K562 (cell line): ENCODE measurements around the gene EXT2. TPM values are rescaled to one million over a fixed set of nuclear protein-coding genes. Genes with fewer than 3 reads are reported as not detected.

Experiments
- ATAC-seq: fragments of 200-7000 bp; cut with Tn5 transposase; 3 replicates; pipeline ENCODE4 v1.9.1; 2020; ENCODE audit warnings: moderate library complexity
- BruUV-seq: library from RNA; stranded (reverse); fragments of 400-500 nt; replicated peaks from 2 replicates; lab custom pipeline; 2021; lab: Mats Ljungman, UMichigan
- CTCF ChIA-PET: fragments of 300-600 bp; formaldehyde crosslinking; extraction: SDS; loops from one replicate; lab custom pipeline; 2021; ENCODE audit warnings: low intra/inter-chr PET ratio; lab: Yijun Ruan, JAX
- POLR2A ChIA-PET: fragments of 300-600, 350-650 bp; sonication (Branson Sonifier 250); formaldehyde crosslinking; extraction: SDS; loops from one replicate; lab custom pipeline; 2021; ENCODE audit warnings: antibody characterized with exemption, inconsistent platforms; lab: Yijun Ruan, JAX
- DNase-seq, 4 experiments: peaks; one replicate each; pipeline versions ENCODE4 v3.0.0 to v3.0.0-alpha.2; 2011 to 2018; ENCODE audit warnings: low spot score in 3 of 4, mixed read lengths in 3 of 4; ENCODE audit errors: extremely low read depth in 1 of 4
- FAIRE-seq: peaks from 2 replicates; lab custom pipeline; 2011; peaks lifted over from hg19 to GRCh38; lab: Jason Lieb, UNC
- H2AFZ ChIP-seq: 2 replicates; pipeline ENCODE4 v1.6.0; 2011; ENCODE audit warnings: low read depth, low read length, control low read depth, inconsistent platforms
- H3K27ac ChIP-seq: fragments of 200-600 bp; 3 replicates; pipeline ENCODE4 v1.8.0; 2011; ENCODE audit warnings: low read depth, mild to moderate bottlenecking, control low read depth, inconsistent platforms, low read length, moderate library complexity, mixed read lengths; ENCODE audit errors: extremely low read depth
- H3K27me3 ChIP-seq, 2 experiments: fragments of 300-600 bp in 1 of 2; 2 replicates in 1 of 2; 3 replicates in 1 of 2; pipeline versions ENCODE4 v1.6.0 to v1.8.0; 2011; ENCODE audit warnings: inconsistent platforms in 2 of 2, low read length in 2 of 2, mild to moderate bottlenecking in 1 of 2, mixed read lengths in 1 of 2, moderate library complexity in 1 of 2; ENCODE audit not compliant: control insufficient read depth in 2 of 2, insufficient read depth in 2 of 2
- H3K36me3 ChIP-seq: fragments of 300-600 bp; 3 replicates; pipeline ENCODE4 v1.8.0; 2011; ENCODE audit warnings: mild to moderate bottlenecking, low read length, inconsistent platforms; ENCODE audit not compliant: control insufficient read depth, insufficient read depth
- H3K4me1 ChIP-seq, 2 experiments: fragments of 200-600 bp in 1 of 2; replicated peaks in 1 of 2; 2 replicates in 1 of 2; 3 replicates in 1 of 2; pipeline versions ENCODE4 v1.5.1 to v1.8.0; 2011; ENCODE audit warnings: inconsistent platforms in 2 of 2, low read length in 2 of 2, mild to moderate bottlenecking in 1 of 2, mixed read lengths in 1 of 2, moderate library complexity in 1 of 2; ENCODE audit not compliant: control insufficient read depth in 2 of 2, insufficient read depth in 2 of 2
- H3K4me2 ChIP-seq: 2 replicates; pipeline ENCODE4 v1.6.1; 2011; ENCODE audit warnings: low read length, control low read depth, inconsistent platforms, mixed read lengths; ENCODE audit not compliant: insufficient read depth
- H3K4me3 ChIP-seq: fragments of 200-600 bp; sonication (generic), shearing (Covaris generic); 2 replicates; pipeline ENCODE4 v1.5.1; 2016; ENCODE audit warnings: control low read depth, inconsistent platforms
- H3K79me2 ChIP-seq: fragments of 200-600 bp; 3 replicates; pipeline ENCODE4 v1.8.0; 2011; ENCODE audit warnings: low read length, inconsistent platforms; ENCODE audit not compliant: control insufficient read depth, insufficient read depth
- H3K9ac ChIP-seq, 2 experiments: 2 replicates each; pipeline versions ENCODE4 v1.6.0 to v1.6.1; 2011; ENCODE audit warnings: low read depth in 2 of 2, low read length in 2 of 2, control low read depth in 1 of 2, inconsistent platforms in 1 of 2, mild to moderate bottlenecking in 1 of 2, mixed read lengths in 1 of 2; ENCODE audit not compliant: insufficient read depth in 1 of 2
- H3K9me1 ChIP-seq: one replicate; pipeline ENCODE4 v1.6.0; 2011; ENCODE audit warnings: inconsistent platforms, mild to moderate bottlenecking, low read length, moderate library complexity; ENCODE audit not compliant: control insufficient read depth, insufficient read depth
- H3K9me3 ChIP-seq: replicated peaks from 2 replicates; pipeline ENCODE4 v1.5.1; 2011; ENCODE audit warnings: low read depth, low read length, inconsistent platforms; ENCODE audit not compliant: control insufficient read depth, insufficient read depth
- H4K20me1 ChIP-seq: replicated peaks from 2 replicates; pipeline ENCODE4 v1.6.1; 2011; ENCODE audit warnings: low read length, inconsistent platforms, mixed read lengths; ENCODE audit not compliant: control insufficient read depth, insufficient read depth
- BRCA1 ChIP-seq, 2 experiments: fragments of 450-650 bp in 1 of 2; sonication (generic) in 1 of 2; formaldehyde crosslinking in 1 of 2; IDR thresholded peaks; 2 replicates each; pipeline versions ENCODE4 v1.5.0 to v1.6.1; 2017 to 2020; ENCODE audit warnings: mild to moderate bottlenecking in 1 of 2, missing genetic modification reagents in 1 of 2
- BRD4 ChIP-seq: fragments of 200-600 bp; sonication (generic); IDR thresholded peaks from 2 replicates; pipeline ENCODE4 v1.6.1; 2017; ENCODE audit warnings: inconsistent platforms
- DPF2 ChIP-seq: fragments of 450-650 bp; IDR thresholded peaks from 2 replicates; pipeline ENCODE4 v1.6.1; 2016
- ETV1 ChIP-seq: fragments of 450-650 bp; conservative IDR thresholded peaks from 2 replicates; pipeline ENCODE4 v1.6.1; 2016; ENCODE audit warnings: missing genetic modification characterization, control low read depth, low read depth, missing compliant biosample characterization
- HDAC8 ChIP-seq: fragments of 450-650 bp; IDR thresholded peaks from 2 replicates; pipeline ENCODE4 v1.6.1; 2016; ENCODE audit warnings: mild to moderate bottlenecking, missing genetic modification characterization, moderate library complexity, missing compliant biosample characterization
- L3MBTL2 ChIP-seq: fragments of 450-650 bp; IDR thresholded peaks from 2 replicates; pipeline ENCODE4 v1.6.1; 2016; ENCODE audit warnings: mild to moderate bottlenecking, moderate library complexity
- MAZ ChIP-seq, 2 experiments: fragments of 450-650 bp in 1 of 2; sonication (generic) in 1 of 2; formaldehyde crosslinking; IDR thresholded peaks in 1 of 2; conservative IDR thresholded peaks in 1 of 2; 2 replicates each; pipeline versions ENCODE4 v1.4.0 to v1.5.0; 2020; ENCODE audit warnings: mild to moderate bottlenecking in 1 of 2, missing genetic modification reagents in 1 of 2
- MXI1 ChIP-seq: IDR thresholded peaks from 2 replicates; pipeline ENCODE4 v1.6.1; 2011; ENCODE audit warnings: low read depth, mild to moderate bottlenecking, improper control_type of control experiment, low read length
- RB1 ChIP-seq: fragments of 450-650 bp; IDR thresholded peaks from 2 replicates; pipeline ENCODE4 v1.6.1; 2017; ENCODE audit warnings: low read depth, mild to moderate bottlenecking
- RBM14 ChIP-seq: fragments of 200-400 bp; formaldehyde crosslinking; IDR thresholded peaks from 2 replicates; pipeline ENCODE4 v1.6.1; 2018; ENCODE audit warnings: low read depth, mild to moderate bottlenecking, low read length, moderate library complexity, borderline replicate concordance; ENCODE audit not compliant: insufficient read depth
- RUNX1 ChIP-seq: sonication (generic); IDR thresholded peaks from 2 replicates; pipeline ENCODE4 v1.6.1; 2016; ENCODE audit warnings: antibody characterized with exemption, low read depth
- SAFB ChIP-seq: fragments of 200-400 bp; formaldehyde crosslinking; IDR thresholded peaks from 2 replicates; pipeline ENCODE4 v1.6.1; 2017; ENCODE audit warnings: low read depth, low read length, borderline replicate concordance
- SMAD1 ChIP-seq: fragments of 150-350 bp; IDR thresholded peaks from 2 replicates; pipeline ENCODE4 v1.6.1; 2014; ENCODE audit warnings: low read length, low read depth; ENCODE audit not compliant: partially characterized antibody
- SREBF1 ChIP-seq: fragments of 150-350 bp; IDR thresholded peaks from 2 replicates; pipeline ENCODE4 v1.6.1; 2014; ENCODE audit warnings: antibody characterized with exemption, low read depth, low read length, borderline replicate concordance
- TEAD4 ChIP-seq, 2 experiments: sonication (generic) in 1 of 2; formaldehyde crosslinking in 1 of 2; IDR thresholded peaks; 2 replicates each; pipeline versions ENCODE4 v1.6.1 to v1.8.0; 2012 to 2022; ENCODE audit warnings: borderline replicate concordance in 1 of 2, inconsistent platforms in 1 of 2, low read length in 1 of 2, mild to moderate bottlenecking in 1 of 2, missing genetic modification reagents in 1 of 2
- ZNF12 ChIP-seq: sonication (generic); formaldehyde crosslinking; IDR thresholded peaks from 2 replicates; pipeline ENCODE4 v1.4.0; 2020; ENCODE audit warnings: mild to moderate bottlenecking, missing genetic modification reagents
- ZNF253 ChIP-seq: fragments of 250-450 bp; sonication (Bioruptor Pico); conservative IDR thresholded peaks from 2 replicates; pipeline ENCODE4 v1.6.1; 2021; ENCODE audit warnings: mild to moderate bottlenecking
- ZNF699 ChIP-seq: fragments of 250-450 bp; sonication (Bioruptor Pico); IDR thresholded peaks from 2 replicates; pipeline ENCODE4 v1.8.0; 2021; ENCODE audit warnings: mild to moderate bottlenecking, moderate library complexity; ENCODE audit not compliant: insufficient replicate concordance
- ZNF766 ChIP-seq: fragments of 200-800 bp; sonication (Bioruptor generic); conservative IDR thresholded peaks from 2 replicates; pipeline ENCODE4 v1.6.1; 2016; ENCODE audit warnings: missing genetic modification characterization, missing compliant biosample characterization
- ZNF830 ChIP-seq: fragments of 250-450 bp; sonication (Bioruptor Pico); IDR thresholded peaks from 2 replicates; pipeline ENCODE4 v1.5.0; 2021; ENCODE audit warnings: mild to moderate bottlenecking
- WGBS: fragments of 100-300 bp; shearing (Covaris generic); methylation state at CpG from one replicate; pipeline ENCODE4 v1.1.6; 2016; ENCODE audit warnings: low coverage, mixed read lengths; ENCODE audit not compliant: insufficient coverage; ENCODE audit errors: missing lambda C conversion rate; 5-methylcytosine and 5-hydroxymethylcytosine counted together
- in situ Hi-C: fragments of 300-500 bp; cut with MboI; formaldehyde crosslinking; loops from 4 replicates; pipeline ENCODE4 v1.15.0; 2018; ENCODE audit warnings: inconsistent platforms, mixed read lengths
- intact Hi-C: fragments of 100-400 bp; cut with micrococcal nuclease; formaldehyde crosslinking; loops from 2 replicates; pipeline ENCODE4 v1.14.2; 2022
- polyA plus RNA-seq, 8 experiments: library from polyadenylated mRNA; depleted of rRNA in 4 of 8; stranded (reverse) in 5 of 8; unstranded in 3 of 8; fragments of >200 nt; fragmentation: Nextera tagmentation in 2 of 8; fragmentation: Illumina TruSeq in 1 of 8; extraction: Ambion mirVana in 2 of 8; extraction: Trizol in 1 of 8; gene quantifications; 2 replicates each; pipeline versions ENCODE4 v1.2.1 to v1.2.3, GENCODE V29; 2011 to 2014; ENCODE audit warnings: inconsistent platforms in 1 of 8, missing spikeins in 1 of 8
- total RNA-seq, 7 experiments: library from RNA; depleted of rRNA in 6 of 7; stranded (reverse); fragments of >200 nt in 6 of 7; fragmentation: Illumina TruSeq in 2 of 7; extraction: Trizol in 2 of 7; gene quantifications; 2 replicates each; pipeline versions ENCODE4 v1.2.1 to v1.2.3, GENCODE V29; 2011 to 2021; ENCODE audit warnings: low replicate concordance in 1 of 7
- TF ChIP-seq, protein P1 (sequence below): sonication (generic); formaldehyde crosslinking; IDR thresholded peaks from 2 replicates; pipeline ENCODE4 v1.9.0; 2022; ENCODE audit warnings: mild to moderate bottlenecking, missing genetic modification reagents
- TF ChIP-seq, protein P2 (sequence below): IDR thresholded peaks from 3 replicates; pipeline ENCODE4 v1.6.1; 2011; ENCODE audit warnings: borderline replicate concordance, mild to moderate bottlenecking; ENCODE audit not compliant: insufficient read length, insufficient read depth

Gene EXT2
- total and polyA plus RNA-seq, 9 of the 15 experiments (the other 6 are each of a cell fraction or from before 2014, with no cell fraction given): 7.5 to 52.1 (median 38.1) TPM

DNA sequence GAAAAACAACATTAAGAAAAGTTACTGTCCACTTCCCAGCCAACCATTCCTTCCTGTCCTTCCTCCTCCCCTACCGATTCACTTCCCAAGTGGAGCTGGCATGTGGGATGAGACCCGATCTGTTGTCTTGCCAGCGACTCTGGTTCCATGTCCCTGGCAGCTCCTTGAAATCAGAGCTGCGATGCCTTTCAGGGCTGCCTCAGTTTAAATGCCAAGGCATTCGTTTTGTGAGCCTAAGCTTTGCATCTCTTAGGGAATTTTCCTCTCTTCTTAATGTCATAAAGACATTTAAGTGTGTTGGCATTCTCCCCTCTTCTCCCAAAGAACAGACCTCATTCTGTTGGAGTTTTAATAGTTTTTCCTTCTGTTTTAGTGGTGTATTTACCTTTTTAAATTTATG, 98.4 kb downstream of the EXT2 start (continued):
- TF ChIP-seq ZNF830: no peak
- no peak for TF ChIP-seq ETV1
- no peak for TF ChIP-seq RBM14
- no peak for TF ChIP-seq RUNX1
- TF ChIP-seq ZNF253: no peak
- TF ChIP-seq BRCA1 (IDR thresholded peaks at IDR 0.05): no peak
- TF ChIP-seq BRCA1 (CRISPR knock-in tag; IDR thresholded peaks at IDR 0.05): no peak
- no peak for TF ChIP-seq DPF2
- no peak for TF ChIP-seq SAFB

DNA sequence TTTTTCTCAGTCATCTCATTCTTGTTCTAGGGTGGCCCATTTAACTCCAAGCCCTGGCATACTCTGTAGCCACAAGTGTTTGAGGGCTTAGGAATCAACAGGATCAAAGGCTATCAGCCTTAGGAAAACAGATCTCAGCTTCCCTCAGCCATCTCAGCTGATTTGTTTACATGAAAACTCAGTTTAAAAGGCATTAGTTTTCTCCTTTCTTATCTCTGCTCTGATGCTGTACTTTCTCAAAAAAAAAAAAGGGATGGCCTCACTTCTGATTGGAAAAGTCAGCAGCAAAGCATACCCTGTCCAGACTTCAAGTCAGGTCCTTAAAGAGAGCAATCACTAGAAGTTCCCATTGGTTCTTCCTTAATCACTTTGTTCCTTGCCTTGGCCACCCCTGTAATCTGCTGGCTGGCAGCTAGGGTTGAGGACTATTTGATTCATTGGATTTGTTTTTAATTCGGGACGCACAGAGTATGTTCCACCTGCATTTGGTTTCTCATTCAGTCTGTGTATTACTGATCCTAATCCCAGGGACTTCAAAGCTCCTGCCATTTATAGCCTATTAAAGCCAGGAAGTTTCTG, 102.8 kb downstream of the EXT2 start:
- Histone ChIP-seq H3K36me3 (peaks cover 9% of the 10 kb centered on the region; the same call in 2 of the 3 replicates), H3K27ac (no peak overlapping the region), H3K4me1 (no peaks in the 10 kb centered on the region), H3K9me3 (no peaks in the 10 kb centered on the region), H3K79me2 (no peaks in the 10 kb centered on the region), H3K9me1 (no peaks in the 10 kb centered on the region), H3K4me3 (no peak overlapping the region), H3K4me2 (no peak overlapping the region), H3K9ac (no peak overlapping the region), H4K20me1 (no peaks in the 10 kb centered on the region), H2AFZ (no peak overlapping the region), H3K27me3 (no peaks in the 10 kb centered on the region)
- BruUV-seq: no TSS peak
- in situ Hi-C loops (no loop called here), intact Hi-C loops (no loop called here)
- ATAC-seq (no peak), FAIRE-seq (no peak), DNase-seq (no peak)
- ChIA-PET CTCF (no interaction called here), POLR2A (interaction anchor here (1.2 kb wide), 1 partner anchor 10 kb away, joined by 3 read pairs; no protein-coding TSS in a partner anchor)
- 88% methylated on average over 2 of the region's 2 CpGs for WGBS
- no peak for TF ChIP-seq ZNF766
- TF ChIP-seq TEAD4 (IDR thresholded peaks at IDR 0.05; ENCODE audit: low read length): no peak
- no peak for TF ChIP-seq TEAD4 (CRISPR knock-in tag; IDR thresholded peaks at IDR 0.05; ENCODE audit: borderline replicate concordance)
- TF ChIP-seq, protein P1, sequence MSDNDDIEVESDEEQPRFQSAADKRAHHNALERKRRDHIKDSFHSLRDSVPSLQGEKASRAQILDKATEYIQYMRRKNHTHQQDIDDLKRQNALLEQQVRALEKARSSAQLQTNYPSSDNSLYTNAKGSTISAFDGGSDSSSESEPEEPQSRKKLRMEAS (CRISPR knock-in tag): no peak
- TF ChIP-seq ZNF699 (CRISPR knock-in tag): no peak
- TF ChIP-seq, protein P2, sequence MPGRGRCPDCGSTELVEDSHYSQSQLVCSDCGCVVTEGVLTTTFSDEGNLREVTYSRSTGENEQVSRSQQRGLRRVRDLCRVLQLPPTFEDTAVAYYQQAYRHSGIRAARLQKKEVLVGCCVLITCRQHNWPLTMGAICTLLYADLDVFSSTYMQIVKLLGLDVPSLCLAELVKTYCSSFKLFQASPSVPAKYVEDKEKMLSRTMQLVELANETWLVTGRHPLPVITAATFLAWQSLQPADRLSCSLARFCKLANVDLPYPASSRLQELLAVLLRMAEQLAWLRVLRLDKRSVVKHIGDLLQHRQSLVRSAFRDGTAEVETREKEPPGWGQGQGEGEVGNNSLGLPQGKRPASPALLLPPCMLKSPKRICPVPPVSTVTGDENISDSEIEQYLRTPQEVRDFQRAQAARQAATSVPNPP: no peak
- TF ChIP-seq MXI1: no peak
- TF ChIP-seq HDAC8 (tag): no peak
- TF ChIP-seq BRD4: no peak
- TF ChIP-seq MAZ (CRISPR knock-in tag; conservative IDR thresholded peaks at IDR 0.05 in 1 of 2, IDR thresholded peaks at IDR 0.05 in 1 of 2): no peak
- no peak for TF ChIP-seq SMAD1
- TF ChIP-seq RB1: no peak
- no peak for TF ChIP-seq L3MBTL2
- TF ChIP-seq ZNF12 (CRISPR knock-in tag): no peak
- TF ChIP-seq SREBF1: no peak
